OCI-LY7 (cell line): ENCODE results near the gene GRM4.

Source experiments
- EZH2phosphoT487 ChIP-seq: fragments of 200-600 bp; sonication (generic); IDR thresholded peaks from 2 replicates; pipeline ENCODE4 v1.6.1; 2018; ENCODE audit warnings: low read depth, borderline replicate concordance, mild to moderate bottlenecking, mixed run types, antibody characterized with exemption, low read length, moderate library complexity, mixed read lengths
- TF ChIP-seq, protein P1 (sequence below): fragments of 200-600 bp; sonication (generic); conservative IDR thresholded peaks from 2 replicates; pipeline ENCODE4 v1.5.1; 2014; ENCODE audit warnings: mild to moderate bottlenecking, antibody characterized with exemption, low read length, moderate library complexity, mixed read lengths

DNA sequence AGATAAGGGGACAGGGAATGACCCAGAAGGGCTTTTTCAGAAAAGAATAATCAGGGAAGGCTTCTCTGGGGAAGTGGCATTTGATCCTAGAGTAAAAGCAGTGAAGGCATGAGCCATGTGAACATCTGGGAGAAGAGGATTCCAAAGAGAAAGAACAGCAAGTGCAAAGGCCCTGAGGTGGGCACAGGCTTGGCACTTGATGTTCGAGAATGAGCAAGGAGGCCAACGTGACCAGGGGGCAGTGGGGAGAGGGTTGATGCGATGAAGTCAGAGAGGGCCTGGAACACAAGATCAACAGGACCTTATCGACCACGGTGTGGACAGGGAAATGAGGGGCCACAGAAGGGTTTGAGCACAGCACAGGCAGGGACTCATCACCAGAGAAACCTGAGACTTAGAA lies 5.8 kb downstream of the GRM4 start:
- TF ChIP-seq, protein P1, sequence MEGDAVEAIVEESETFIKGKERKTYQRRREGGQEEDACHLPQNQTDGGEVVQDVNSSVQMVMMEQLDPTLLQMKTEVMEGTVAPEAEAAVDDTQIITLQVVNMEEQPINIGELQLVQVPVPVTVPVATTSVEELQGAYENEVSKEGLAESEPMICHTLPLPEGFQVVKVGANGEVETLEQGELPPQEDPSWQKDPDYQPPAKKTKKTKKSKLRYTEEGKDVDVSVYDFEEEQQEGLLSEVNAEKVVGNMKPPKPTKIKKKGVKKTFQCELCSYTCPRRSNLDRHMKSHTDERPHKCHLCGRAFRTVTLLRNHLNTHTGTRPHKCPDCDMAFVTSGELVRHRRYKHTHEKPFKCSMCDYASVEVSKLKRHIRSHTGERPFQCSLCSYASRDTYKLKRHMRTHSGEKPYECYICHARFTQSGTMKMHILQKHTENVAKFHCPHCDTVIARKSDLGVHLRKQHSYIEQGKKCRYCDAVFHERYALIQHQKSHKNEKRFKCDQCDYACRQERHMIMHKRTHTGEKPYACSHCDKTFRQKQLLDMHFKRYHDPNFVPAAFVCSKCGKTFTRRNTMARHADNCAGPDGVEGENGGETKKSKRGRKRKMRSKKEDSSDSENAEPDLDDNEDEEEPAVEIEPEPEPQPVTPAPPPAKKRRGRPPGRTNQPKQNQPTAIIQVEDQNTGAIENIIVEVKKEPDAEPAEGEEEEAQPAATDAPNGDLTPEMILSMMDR, result no peak
- TF ChIP-seq EZH2phosphoT487, result no peak
